ENCODE results near the gene LPIN1. TPM values are rescaled to one million over a fixed set of nuclear protein-coding genes. Genes with fewer than 3 reads are reported as not detected.

LPIN1 gene
- total RNA-seq, 1 donor from 2014 or later = 12.1 TPM

- FAIRE-seq (no peak), DNase-seq (ENCODE audit: low read depth) (no peak)
Measured at GRCh38 chr2:11705063-11705462, 41.4 kb upstream of the LPIN1 start.

GRCh38 chr2:11705711-11706110, 40.7 kb upstream of the LPIN1 start:
- DNase-seq (ENCODE audit: low read depth) (no peak), FAIRE-seq (no peak)
- no peaks in the 10 kb centered on the region for H3K27me3 ChIP-seq (ENCODE audit: control insufficient read depth, insufficient read depth, low read length)
- H3K36me3 ChIP-seq (ENCODE audit: control insufficient read depth, insufficient read depth, low read length) = no peaks in the 10 kb centered on the region
- H3K4me3 ChIP-seq (ENCODE audit: low read depth, low read length) = no peak overlapping the region
- no peak for TF ChIP-seq CTCF (IDR thresholded peaks at IDR 0.05; ENCODE audit: insufficient read depth, low read length, severe bottlenecking)

More at GRCh38 chr2:11705063-11705462, 41.4 kb upstream of the LPIN1 start:
- Histone ChIP-seq H3K4me3 (ENCODE audit: low read depth, low read length) (no peak overlapping the region), H3K36me3 (ENCODE audit: control insufficient read depth, insufficient read depth, low read length) (no peaks in the 10 kb centered on the region), H3K27me3 (ENCODE audit: control insufficient read depth, insufficient read depth, low read length) (no peaks in the 10 kb centered on the region)
- no peak for TF ChIP-seq CTCF (IDR thresholded peaks at IDR 0.05; ENCODE audit: insufficient read depth, low read length, severe bottlenecking)

- no peak for FAIRE-seq
- DNase-seq (ENCODE audit: low read depth) = no peak
Measured at GRCh38 chr2:11708106-11708505, 38.3 kb upstream of the LPIN1 start.

GRCh38 chr2:11709293-11709692, 37.1 kb upstream of the LPIN1 start:
- no peak for FAIRE-seq
- Histone ChIP-seq H3K27me3 (ENCODE audit: control insufficient read depth, insufficient read depth, low read length) (no peaks in the 10 kb centered on the region), H3K4me3 (ENCODE audit: low read depth, low read length) (no peak overlapping the region), H3K36me3 (ENCODE audit: control insufficient read depth, insufficient read depth, low read length) (no peaks in the 10 kb centered on the region)
- no peak for DNase-seq (ENCODE audit: low read depth)
- no peak for TF ChIP-seq CTCF (IDR thresholded peaks at IDR 0.05; ENCODE audit: insufficient read depth, low read length, severe bottlenecking)

More at GRCh38 chr2:11708106-11708505, 38.3 kb upstream of the LPIN1 start:
- Histone ChIP-seq H3K4me3 (ENCODE audit: low read depth, low read length) (no peak overlapping the region), H3K36me3 (ENCODE audit: control insufficient read depth, insufficient read depth, low read length) (no peaks in the 10 kb centered on the region), H3K27me3 (ENCODE audit: control insufficient read depth, insufficient read depth, low read length) (no peaks in the 10 kb centered on the region)
- no peak for TF ChIP-seq CTCF (IDR thresholded peaks at IDR 0.05; ENCODE audit: insufficient read depth, low read length, severe bottlenecking)

GRCh38 chr2:11710210-11710609, 36.2 kb upstream of the LPIN1 start:
- Histone ChIP-seq H3K36me3 (ENCODE audit: control insufficient read depth, insufficient read depth, low read length) (no peaks in the 10 kb centered on the region), H3K27me3 (ENCODE audit: control insufficient read depth, insufficient read depth, low read length) (no peaks in the 10 kb centered on the region), H3K4me3 (ENCODE audit: low read depth, low read length) (no peak overlapping the region)
- peak; percentile 70 for FAIRE-seq
- DNase-seq (ENCODE audit: low read depth) = peak; percentile 85
- no peak for TF ChIP-seq CTCF (IDR thresholded peaks at IDR 0.05; ENCODE audit: insufficient read depth, low read length, severe bottlenecking)

GRCh38 chr2:11710632-11711353, 35.6 kb upstream of the LPIN1 start:
- DNase-seq (ENCODE audit: low read depth) (no peak), FAIRE-seq (no peak)
- H3K27me3 ChIP-seq (ENCODE audit: control insufficient read depth, insufficient read depth, low read length) = no peaks in the 10 kb centered on the region
- TF ChIP-seq CTCF (IDR thresholded peaks at IDR 0.05; ENCODE audit: insufficient read depth, low read length, severe bottlenecking) = no peak
- H3K36me3 ChIP-seq (ENCODE audit: control insufficient read depth, insufficient read depth, low read length) = no peaks in the 10 kb centered on the region
- H3K4me3 ChIP-seq (ENCODE audit: low read depth, low read length) = no peak overlapping the region

Data from bronchial epithelial cell (primary cell).